Activated gamma-delta T cell (primary cell): ENCODE data around the gene REPS1.
"Not testable (repeated sequence)": the region's sequence is repeated elsewhere in the genome, so short reads cannot be mapped to it uniquely, and the experiment has no call there.

Source experiments
- DNase-seq: peaks from one replicate; lab custom pipeline; 2025; lab: John Stamatoyannopoulos, UW

The REPS1 gene

GRCh38 chr6:139003751-139004150 is 15.7 kb upstream of the REPS1 start:
- DNase-seq, result no peak

DNA sequence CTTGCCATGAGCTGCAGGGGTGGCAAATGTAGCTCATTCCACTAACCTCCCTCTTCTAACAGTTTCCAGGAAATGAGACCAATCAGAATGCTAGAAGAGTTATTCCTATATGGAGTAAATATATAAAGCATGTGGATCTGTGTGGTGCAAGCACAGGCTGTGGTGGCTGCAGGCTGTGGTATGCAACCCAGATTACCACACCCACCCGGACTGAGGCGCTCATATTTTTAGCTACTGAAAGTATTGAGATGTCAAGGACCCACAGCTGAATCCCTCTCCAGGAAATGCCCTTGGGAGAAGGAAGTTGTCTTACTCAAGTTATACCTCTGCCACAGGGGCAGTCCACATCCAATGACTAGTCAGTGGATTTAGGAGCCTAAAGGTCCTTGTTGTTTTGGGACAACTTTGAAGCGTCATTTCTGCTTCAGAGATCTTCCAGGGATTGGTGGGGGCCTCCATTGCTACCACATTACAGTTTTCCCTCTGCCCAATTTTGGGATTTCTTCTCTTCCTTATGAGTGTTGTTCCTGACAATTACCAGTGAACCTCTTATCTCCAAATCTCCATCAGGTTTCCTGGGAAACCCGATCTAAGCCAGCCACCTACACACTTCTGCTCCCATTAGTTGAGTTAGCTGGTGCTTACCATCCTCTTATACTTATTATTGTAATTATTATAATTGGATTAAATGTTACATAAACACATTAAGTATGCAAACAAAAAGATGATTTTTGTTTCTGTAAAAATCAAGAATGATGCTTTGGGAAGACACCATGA is 12.1 kb upstream of the REPS1 start:
- no peak for DNase-seq

DNA sequence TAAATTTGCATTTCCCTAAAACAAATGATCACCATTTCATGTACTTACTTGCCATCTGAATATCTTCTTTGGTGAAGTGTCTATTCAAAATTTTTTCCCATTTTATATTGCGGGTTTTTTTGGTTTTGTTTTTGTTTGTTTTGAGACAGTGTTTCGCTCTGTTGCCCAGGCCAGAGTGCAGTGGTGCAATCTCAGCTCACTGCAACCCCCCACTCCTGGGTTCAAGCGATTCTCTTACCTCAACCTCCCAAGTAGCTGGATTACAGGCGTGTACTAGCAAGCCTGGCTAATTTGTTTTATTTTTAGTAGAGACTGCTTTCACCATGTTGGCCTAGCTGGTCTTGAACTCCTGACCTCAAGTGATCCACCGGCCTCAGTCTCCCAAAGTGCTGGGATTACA is 9.1 kb upstream of the REPS1 start:
- DNase-seq, result no peak

GRCh38 chr6:138996524-138996923 is 8.5 kb upstream of the REPS1 start:
- DNase-seq, result no peak

DNA sequence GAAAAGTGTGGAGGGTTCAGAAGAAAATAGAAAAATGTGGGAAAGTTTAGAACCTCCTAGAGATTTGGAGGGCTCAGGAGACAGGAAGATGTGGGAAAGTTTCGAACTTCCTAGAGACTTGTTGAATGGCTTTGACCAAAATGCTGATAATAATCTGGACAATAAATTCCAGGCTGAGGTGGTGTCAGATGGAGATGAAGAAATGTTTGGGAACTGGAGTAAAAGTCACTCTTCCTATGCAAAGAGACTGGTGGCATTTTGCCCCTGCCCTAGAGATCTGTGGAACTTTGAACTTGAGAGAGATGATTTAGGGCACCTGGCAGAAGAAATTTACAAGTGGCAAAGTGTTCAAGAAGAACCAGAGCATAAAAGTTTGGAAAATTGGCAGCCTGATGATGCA is 5.4 kb upstream of the REPS1 start:
- not testable (repeated sequence) for DNase-seq

DNA sequence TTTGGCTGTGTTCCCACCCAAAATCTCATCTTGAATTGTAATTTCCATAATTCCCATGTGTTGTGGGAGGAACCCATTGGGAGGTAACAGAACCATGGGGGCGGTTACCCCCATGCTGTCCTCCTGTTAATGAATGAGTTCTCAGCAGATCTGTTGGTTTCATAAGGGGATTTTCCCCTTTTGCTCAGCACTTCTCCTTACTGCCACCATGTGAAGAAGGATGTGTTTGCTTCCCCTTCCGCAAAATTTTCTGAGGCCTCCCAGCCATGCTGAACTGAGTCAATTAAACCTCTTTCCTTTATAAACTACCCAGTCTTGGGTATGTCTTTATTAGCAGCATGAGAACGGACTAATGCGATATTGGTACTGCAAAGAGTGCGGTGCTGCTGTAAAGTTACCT is 4.9 kb upstream of the REPS1 start:
- not testable (repeated sequence) for DNase-seq

- no peak for DNase-seq
Observed at GRCh38 chr6:138991206-138991605, 3.2 kb upstream of the REPS1 start.

DNA sequence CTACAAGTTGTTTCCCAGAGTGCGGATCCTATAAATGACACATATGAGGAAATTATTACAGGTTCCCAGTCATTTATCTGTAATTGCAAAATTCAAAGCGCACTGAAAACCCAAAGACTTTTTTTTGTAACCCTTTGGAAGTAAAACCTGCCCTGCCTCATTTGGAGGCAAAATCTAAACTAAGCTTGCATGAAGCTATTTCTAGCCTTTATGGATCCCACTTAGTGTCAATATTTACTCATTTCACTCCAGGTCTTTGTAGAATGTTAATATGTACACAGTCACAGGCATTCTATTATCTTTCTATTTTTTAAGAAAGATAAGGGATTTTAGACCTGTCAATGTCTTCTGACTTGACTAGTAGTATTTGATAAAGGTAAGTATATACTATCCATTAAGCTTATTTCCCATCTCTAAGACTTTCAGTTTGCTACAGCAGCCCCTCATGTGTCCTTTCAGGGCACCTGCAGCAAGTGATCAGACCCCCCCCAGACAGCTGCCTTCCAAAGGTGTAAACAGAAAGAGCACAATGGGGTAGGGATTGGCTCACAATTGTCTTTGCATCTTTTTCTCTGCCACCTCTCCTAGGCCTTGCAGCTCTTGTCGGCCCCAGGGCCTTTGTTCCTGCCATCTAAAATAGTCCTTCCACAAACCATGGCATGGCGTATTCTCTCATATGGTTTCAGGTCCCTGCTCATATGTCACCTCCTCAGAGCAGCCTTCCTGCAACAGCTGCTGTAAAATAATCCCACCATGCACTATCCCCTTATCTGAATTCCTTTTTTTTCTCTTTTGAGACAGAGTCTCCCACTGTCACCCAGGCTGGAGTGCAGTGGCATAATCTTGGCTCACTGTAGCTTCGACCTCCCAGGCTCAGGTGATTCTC is 1.3 kb upstream of the REPS1 start:
- no peak for DNase-seq

DNA sequence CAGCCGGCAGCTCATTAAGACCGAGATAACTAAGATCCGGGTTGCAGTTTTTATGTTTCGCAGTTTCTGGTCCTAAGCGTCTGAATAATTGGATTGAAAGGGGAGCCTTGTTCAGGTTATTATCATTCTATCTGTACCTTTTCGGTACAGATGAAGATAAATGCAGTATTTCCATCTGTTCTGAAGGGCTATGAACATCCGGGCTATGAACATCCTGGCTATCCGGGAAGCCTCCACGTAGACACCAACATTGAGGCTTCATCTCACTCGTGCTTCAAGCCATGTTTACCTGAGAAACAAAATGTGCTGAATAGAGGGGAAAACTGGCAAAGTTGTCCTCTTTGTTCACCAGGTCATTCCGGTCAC is 399 bp upstream of the REPS1 start:
- DNase-seq, result no peak

- no peak for DNase-seq
Observed at GRCh38 chr6:138987080-138987642, 892 bp downstream of the REPS1 start.

DNA sequence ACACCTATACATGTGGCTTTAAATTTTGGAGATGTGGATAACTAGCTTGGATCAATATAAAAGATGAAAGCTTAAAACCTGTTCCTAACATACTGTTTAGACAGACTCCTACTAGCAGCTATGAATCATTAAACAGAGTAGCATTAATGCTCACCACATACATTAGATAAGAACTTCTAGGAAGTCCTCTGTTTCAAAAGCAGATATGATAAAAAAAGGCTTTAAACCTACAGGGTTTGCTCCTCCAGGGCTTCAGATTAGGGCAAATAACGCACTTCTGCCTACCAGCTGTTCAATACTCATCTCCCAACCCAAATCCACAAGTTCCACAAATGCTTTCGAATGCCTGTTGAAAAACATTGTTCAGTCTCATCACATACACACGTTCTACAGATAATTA is 1.5 kb downstream of the REPS1 start:
- no peak for DNase-seq

DNA sequence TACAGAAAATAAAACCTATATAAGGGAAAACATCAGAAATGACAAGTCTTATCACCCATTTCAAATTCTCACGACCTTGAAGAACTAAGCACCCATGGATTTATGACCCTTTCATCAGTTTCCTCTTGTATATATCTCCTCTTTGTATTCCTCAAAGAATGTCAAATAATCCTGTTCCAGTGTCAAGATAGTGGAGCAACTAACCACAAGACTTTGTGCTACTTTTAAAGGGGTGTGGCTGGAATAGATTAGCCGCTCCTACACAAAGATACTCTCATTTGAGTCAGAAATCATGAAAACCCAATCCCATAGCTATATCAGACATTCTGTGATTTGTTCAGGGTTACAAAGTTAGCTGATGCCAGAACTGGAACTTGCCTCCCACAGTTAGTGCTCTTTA is 6.6 kb downstream of the REPS1 start:
- DNase-seq, result no peak

GRCh38 chr6:138979813-138980668 is 8.0 kb downstream of the REPS1 start:
- no peak for DNase-seq

DNA sequence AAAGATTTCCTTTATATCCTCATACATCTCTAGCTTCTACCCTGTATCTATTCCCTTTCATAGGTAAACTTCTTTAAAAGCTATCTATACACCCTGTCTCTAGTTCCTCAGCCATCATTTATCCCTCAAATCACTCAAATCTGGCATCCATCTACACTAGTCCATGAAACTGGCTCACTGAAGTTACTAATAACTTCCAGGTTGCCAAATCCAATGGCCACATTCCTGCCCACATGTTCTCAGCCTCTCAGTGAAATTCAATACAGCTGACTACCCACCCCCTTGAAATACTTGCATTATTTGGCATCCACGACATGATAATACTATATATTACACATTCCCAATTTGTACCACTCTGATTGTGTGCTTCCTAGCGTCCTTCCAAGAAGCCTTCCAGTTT is 8.7 kb downstream of the REPS1 start:
- no peak for DNase-seq

GRCh38 chr6:138978229-138978628 is 9.8 kb downstream of the REPS1 start:
- no peak for DNase-seq

DNA sequence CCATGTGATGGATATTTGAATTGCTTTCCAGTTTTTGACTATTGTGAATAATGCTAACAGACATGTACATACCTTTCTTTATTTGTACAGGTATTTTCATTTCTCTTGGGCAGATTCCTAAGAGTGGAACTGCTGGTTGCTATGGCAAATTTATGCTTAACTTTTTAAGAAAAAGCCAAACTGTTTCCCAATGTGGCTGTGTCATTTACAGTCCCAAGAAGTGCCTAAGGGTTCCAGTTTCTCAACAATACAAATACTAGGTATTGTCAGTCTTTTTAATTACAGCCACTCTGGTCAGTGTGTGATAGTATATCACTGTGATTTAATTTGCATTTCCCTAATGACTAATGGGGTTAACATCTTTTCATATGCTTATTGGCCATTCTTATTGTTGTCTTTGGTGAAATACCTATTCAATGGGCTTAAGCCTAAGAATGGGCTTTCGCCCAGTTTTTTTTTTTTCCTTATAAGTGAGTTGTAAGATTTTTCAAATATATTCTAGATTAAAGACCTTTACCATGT is 10.3 kb downstream of the REPS1 start:
- DNase-seq, result no peak

- no peak for DNase-seq
Observed at GRCh38 chr6:138977242-138977641, 10.8 kb downstream of the REPS1 start.

GRCh38 chr6:138975815-138976214 is 12.2 kb downstream of the REPS1 start:
- DNase-seq, result no peak

GRCh38 chr6:138973466-138974153 is 14.4 kb downstream of the REPS1 start:
- no peak for DNase-seq

GRCh38 chr6:138972226-138972665 is 15.8 kb downstream of the REPS1 start:
- DNase-seq, result no peak

DNA sequence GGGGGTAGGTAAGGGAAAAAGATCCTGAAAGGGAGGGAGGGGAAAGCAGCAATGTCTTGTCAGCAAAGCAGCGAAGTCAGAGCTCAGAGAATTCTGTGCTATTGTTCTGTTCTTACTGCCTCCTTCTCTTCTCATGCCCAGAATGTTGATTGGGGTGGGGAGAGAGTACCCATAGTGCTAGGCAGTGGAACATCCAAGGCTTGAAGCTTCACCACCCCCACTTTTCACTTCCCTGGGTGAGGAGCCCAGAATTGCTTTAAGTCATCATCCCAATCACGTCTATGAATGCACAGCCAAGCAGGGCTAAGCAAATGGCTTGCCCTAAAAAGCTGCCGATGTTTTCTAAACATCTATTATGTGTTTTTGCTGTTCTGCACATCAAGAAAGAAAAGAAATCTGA is 16.5 kb downstream of the REPS1 start:
- DNase-seq, result no peak
